NCI-H1694 treated with DMSO at 0.1 percent for 48 hours (cell line): ENCODE results near the gene TMEM204.

Source experiments
- DNase-seq: peaks from one replicate; lab custom pipeline; 2025; lab: John Stamatoyannopoulos, UW

The TMEM204 gene

DNA sequence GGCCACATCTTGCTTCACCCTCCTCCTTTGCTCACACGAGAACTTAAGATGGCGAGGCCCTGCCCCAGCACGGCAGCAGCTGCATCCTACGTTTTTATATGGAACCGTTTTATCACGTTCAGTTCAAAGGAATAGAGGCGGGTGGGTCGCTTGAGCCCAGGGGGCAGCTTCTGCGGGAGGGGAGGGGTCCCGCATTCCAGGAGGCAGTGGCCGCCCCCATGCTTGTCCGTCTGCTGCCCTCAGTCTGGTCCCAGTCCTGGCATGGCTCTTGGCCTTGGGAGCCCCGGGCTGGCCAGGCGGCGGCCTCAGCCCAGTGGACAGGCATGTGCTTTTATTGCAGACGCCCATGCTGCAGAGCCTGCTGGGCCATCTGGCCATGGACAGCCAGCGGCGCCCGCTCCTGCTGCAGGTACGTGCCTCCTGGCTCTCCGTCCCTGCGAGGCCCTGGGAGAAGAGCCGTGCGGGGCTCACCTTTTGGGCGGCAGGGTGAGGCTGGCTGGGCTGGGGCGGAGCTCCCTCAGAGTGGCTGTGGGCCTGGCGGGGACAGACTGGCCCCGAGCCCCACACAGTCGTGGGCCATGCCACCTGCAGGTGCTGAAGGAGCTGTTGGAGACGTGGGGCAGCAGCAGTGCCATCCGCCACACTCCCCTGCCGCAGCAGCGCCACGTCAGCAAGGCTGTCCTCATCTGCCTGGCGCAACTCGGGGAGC lies 33.6 kb upstream of the TMEM204 start:
- no peak for DNase-seq

DNA sequence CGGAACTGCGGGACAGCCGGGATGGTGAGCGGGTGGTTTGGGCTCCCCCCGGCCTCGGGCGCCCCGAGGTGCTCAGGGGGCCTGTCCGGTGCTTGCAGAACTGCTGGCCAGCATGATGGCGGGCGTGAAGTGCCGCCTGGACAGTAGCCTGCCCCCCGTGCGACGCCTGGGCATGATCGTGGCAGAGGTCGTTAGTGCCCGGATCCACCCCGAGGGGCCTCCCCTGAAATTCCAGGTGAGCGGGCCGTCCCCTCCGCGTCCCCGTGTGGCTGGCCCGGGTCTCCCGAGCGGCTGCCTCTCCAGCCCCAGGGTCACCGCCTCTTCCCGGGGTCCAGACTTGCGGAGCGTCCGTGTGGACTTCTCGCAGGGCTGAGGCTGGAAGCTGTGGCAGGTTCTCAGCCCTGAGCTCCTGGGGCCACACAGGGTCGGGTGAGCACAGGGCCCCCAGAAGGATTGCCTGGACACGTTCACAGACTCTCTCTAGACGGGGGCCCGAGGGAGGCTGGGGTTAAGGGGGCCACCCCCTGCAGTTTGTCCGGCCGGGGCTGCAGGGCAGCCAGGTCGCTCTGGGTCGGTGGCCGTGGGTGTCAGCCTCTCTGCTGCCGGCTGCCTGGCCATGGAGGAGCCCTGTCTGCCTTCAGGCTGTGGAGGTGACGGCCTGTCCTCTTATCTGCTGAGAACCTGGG lies 32.9 kb upstream of the TMEM204 start:
- no peak for DNase-seq

DNA sequence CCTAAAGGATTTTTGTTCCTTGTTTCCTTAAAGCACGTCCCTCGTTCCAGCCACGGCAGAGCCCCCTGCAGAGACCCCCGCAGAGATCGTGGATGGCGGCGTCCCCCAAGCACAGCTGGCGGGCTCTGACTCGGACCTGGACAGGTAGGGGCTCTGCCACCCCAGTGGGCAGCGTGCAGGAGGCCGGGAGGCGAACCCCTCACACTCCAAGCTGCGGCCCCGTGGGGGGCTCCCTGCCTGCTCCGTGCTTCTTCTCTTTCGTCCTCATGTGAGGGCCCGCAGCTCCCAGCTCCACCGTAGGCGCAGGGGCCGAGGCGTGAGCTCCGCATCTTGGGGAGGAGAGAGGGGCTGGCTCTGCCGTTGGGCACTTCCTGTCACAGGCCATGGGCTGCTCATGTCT lies 31.8 kb upstream of the TMEM204 start:
- DNase-seq: no peak

DNA sequence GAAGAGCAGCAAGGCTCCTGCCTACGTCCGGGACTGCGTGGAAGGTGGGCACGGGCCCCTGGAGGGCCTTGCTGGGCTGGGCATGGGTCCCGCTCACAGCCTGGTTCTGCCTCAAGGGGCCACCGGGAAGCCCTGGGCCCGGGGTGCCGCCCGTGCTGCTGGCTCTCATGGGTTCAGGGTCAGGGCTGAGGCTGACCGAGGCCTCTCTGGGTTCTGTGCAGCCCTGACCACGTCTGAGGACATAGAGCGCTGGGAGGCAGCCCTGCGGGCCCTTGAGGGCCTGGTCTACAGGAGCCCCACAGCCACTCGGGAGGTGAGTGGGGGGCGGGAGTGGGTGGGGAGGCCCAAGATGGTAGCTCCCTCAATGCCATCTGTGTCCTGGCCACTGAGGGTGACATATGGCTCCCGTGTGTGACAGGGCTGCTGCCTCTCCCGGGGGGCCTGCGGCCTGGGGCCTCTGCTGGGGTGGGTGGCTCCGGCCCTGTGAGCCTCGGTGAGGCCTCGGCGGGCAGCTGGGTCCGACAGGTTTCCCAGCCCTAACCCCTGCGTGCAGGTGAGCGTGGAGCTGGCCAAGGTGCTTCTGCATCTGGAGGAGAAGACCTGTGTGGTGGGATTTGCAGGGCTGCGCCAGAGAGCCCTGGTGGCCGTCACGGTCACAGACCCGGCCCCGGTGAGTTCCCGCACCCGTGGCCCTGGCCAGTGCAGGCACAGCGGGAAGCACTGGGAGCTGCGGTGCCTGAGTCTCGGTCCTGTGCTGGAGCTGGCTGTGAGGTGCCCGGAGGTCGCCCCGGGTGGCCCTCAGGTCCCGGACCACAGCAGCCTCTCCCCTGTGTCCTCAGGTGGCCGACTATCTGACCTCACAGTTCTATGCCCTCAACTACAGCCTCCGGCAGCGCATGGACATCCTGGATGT lies 31.1 kb upstream of the TMEM204 start:
- DNase-seq: no peak

DNA sequence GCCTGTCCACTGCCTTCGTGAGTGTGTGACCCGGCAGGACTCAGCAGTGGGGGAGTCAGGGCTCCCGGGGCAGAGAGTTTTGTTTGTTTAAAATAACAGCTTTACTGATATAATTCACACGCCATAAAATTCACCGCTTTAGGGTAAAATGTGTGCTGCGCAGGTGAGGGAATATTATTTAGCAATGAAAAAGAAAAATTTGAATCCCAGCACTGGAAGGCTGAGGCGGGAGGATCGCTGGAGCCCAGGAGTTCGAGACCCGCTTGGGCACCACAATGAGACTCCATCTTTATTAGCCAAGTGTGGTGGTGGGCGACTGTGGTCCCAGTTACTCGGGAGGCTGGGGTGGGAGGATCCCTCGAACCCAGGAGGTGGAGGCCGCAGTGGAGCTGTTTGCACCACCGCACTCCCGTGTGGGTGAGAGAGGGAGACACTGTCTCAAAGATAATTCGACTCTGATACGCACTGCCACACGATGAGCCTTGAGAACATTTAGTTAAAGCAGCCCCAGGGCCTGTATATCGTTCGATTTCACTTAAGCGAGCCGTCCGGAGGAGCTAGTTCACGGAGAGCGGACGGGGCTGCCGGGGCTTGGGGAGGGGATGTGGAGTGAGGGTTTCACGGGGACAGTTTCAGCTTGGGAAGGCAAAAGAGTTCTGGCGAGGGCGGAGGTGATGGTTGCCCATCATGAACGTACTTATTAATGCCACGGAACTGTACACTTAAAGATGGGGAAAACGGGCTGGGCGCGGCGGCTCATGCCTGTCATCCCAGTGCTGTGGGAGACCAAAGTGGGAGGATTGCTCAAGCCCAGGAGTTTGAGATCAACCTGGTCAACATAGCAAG lies 30.1 kb upstream of the TMEM204 start:
- no peak for DNase-seq

DNA sequence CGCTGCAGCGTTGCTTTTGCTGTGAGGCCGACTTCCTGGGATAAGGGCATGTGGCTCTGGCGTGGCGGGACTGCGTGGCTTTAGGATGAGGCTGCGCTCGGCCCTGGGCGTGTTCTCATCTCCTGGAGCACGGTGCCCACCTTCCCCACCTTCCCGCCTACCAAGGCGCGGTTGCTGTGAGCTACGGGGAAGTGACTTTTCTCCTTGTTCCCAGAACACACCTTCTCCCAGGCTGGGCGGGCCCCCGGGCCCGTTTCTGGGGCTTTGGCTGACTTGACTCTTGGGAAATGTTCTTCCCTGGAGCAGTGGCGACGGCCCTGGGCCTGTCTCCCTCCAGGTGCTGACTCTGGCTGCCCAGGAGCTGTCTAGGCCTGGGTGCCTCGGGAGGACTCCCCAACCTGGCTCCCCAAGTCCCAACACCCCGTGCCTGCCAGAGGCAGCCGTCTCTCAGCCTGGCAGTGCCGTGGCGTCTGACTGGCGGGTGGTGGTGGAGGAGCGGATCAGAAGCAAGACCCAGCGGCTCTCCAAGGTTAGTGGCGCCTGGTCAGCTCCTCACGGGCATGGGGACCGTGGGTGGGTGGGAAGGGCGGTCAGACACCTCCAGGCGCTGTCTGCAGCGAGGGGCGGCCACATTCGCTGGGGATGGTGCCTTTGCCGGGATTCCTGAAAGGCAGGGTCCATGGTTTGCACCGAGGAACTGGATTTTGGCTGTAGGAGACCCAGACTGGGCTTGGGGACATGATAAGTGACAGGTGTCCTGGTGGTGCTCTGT lies 28.2 kb upstream of the TMEM204 start:
- DNase-seq: no peak

DNA sequence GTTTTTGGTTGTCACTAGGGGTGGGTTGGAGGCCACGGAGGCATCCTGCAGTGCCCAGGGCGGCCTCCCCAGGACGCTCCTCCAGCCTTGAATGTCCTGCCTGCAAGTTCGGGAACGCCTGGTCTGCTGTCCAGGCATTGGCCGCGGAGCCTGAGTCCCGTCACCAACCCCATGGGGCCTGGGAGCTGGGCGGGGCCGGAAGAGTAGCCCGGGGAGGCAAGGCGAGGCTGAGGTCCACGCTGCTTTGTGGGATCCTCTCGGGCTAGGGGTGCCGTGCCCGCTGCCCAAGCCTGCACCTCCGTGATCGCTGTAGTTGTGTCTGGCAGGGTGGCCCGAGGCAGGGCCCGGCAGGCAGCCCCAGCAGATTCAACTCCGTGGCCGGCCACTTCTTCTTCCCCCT lies 27.6 kb upstream of the TMEM204 start:
- no peak for DNase-seq

DNA sequence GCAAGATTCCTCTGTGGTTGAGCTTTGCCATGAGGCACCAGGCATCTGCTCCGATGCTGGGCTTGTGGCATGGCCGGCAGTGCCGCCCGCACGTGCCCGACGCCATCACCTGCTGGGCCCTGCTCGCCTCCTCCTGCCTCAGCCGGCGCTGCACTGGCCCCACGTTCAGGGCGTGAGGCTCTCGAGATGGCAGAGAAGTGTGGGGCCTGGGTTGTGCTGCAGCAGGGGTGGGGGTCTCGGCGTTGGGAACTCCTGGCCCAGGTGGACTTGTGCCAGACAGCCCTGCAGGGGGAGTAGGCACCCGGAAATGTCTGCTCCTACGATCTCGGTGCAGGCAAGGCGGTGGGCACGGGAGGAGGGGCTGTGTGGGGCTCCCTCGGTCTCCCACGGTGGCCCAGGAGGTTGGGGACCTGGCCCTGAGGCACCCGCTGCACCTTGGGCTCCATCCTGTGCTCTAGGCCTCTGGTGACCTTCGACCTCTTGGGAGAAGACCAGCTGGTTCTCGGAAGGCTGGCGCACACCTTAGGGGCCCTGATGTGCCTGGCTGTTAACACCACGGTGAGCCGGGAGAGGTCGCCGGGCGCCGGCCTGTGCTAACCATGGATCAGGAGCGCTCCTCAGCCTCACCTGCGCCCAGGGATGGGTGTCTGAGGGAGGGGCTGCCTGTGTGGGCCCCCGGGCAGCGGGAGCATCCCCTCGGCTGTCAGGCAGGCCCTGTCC lies 26.8 kb upstream of the TMEM204 start:
- no peak for DNase-seq

DNA sequence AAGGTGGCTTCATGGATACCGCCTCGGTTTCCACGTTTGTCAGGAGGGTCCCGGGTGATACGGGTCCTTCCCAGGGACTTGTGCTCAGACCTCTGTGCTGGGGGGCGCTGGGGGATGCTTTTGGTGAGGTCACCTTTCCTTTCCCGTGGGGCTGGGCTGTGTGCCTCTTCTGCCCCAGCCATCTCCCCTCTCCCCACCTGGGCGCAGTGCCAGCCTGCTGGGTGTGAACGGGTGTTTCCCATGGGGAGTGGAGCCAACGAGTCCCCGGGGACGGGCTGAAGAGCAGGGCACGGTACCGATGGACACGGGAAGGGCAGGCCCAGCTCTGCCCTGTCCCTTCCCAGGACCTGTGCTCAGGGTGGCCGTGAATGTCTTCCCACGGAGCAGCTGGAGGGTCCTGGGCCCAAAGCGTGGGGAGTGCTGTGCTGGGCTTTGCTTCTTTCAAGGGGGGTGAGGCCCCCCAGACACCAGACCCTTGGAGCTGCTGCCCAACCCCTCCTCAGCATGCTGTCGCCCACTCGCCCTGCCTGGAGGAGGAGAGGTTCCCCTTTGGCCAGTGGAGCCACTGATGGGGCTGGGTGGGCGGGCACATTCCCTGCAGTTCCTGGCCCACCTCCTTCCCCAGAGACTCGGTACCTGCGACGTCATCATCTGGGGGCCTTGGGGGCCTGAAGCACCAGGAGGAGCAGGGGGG lies 24.8 kb upstream of the TMEM204 start:
- DNase-seq: no peak

DNA sequence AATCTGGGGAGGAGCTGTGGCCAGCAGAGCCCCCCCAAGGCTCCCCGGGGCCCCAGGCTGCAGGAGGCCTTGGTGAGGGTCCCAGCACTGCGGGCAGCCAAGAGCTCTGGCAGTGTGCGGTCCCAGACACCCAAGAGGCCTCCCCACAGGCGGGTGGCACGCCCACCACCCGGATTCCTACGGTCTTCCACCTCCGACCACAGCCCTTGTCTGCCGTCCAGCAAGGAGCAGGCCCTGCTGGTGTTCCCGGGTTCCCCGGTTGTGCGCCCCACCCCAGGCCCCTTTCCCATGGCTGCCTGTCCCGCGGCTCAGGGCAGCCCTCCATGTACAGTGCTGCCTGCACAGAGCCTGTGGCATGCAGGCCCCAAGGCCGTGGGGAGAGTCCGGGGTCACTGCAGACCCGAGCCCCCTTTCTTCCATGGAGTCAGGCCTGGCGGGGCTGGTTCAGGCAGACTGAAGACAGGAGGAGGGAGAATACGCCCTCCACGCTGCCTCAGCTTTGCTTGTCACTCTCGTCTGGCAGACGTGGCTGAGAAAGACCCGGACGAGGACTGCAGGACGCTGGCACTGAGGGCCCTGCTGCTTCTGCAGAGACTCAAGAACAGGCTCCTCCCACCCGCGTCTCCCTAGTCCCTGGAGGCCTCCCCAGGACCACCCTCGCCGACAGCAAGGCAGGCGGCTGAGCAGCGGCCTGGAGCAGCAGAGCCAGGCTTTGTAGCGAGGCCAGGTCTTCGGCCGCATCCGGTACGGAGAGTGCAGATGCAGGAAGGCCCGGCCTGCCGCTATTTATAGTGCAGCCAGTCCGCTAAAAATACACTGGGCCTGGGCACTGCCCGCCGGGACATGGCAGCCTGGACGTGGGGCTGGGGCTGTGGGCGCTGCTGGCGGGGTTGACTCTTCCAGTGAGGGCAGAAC lies 23.9 kb upstream of the TMEM204 start:
- DNase-seq: no peak

DNA sequence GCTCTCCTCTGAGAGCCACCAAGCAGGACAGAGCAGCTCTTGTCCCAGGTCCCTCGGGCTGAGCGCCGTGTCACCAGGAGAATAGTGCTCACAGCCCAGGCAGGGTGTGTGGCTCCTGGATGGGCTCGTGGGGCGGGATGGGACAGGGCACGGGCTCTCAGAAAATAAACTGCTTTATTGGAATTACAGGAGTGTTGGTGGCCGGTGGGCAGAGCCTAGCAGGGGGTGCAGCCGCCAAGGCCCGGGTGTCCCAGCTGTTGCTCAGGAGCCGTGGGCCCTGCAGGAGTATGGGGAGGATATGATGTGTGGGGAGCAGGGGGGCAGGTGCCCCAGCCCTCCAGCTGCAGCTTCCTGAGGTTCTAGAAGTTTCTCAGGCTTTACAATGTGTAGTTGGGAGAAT lies 23.2 kb upstream of the TMEM204 start:
- no peak for DNase-seq

DNA sequence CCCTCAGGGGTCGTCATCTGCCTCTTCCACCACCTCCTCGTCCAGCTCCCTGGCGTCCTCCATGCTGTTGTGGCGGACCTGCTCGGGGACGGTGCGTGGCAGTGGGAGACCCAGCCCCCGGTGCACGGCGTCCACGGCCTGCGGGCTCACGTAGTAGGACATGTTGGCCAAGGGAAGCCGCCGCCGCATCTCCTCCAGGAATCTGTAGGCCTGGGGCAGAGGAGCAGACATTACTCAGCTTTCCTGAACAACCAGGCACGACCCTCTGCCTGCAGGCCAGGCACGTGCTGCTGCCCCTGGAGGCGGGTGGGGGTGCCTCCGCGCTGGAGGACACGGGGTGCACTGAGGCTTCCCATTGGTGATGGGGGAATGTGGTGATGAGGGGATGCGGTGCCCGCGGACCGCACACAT lies 22.5 kb upstream of the TMEM204 start:
- no peak for DNase-seq

DNA sequence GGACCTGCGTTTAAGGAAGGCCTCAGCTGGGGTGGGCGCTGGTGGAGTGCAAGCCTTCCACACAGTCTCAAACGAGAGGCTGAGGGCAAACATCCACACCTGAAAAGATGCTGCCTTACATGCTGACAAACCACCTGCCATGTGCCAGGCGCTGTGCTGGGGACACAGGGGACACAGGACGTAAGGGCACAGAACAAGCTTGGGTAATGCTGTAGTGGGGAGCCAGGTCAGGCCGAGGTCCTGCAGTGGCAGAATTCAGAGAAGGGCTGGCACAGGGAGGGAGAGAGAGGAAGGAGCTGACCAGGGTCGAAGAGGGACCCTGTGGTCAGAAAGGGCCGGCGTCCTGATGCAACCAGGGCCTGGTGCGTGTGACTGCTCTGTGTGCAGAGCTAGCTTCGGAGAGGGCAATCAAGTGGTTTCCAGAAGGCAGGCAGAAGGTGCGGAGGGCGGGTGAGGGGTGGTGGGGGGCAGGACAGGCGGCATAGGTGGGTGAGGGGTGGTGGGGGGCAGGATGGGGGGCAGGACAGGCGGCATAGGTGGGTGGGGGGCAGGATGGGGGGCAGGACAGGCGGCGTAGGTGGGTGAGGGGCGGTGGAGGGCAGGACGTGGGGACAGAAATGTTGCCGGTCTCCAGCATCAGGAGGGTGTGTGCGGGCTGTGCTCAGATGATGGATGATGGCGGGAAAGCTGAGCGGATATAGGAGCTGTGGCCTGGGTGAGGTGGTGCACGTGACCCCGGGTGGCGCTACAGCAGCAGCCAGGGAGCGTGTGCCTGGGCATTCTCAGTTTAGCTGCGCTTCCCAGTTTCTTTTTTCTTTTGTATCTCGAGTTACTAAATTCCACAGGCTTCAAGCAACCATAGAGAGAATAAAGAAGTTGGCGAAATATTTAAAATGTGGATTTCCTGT lies 21.6 kb upstream of the TMEM204 start:
- no peak for DNase-seq

DNA sequence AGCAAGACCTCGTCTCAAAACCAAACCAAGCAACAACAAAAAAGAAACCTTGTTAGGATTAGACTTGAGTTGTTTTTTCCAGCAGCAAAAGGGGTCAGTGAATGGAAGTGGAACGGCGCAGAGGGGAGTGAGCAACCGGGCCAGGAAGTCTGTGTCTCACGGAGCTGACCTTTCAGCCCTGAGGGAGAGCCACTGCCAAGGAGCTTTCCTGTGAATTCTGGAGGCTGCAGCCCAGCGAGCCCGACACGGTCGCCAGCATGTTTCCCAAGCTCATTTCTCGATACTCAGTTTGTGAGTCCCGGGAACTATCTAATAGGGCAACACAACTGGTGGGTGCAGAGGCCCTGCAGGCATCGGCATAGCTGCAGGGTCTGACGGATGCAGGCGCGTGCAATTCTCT lies 20.7 kb upstream of the TMEM204 start:
- DNase-seq: no peak

DNA sequence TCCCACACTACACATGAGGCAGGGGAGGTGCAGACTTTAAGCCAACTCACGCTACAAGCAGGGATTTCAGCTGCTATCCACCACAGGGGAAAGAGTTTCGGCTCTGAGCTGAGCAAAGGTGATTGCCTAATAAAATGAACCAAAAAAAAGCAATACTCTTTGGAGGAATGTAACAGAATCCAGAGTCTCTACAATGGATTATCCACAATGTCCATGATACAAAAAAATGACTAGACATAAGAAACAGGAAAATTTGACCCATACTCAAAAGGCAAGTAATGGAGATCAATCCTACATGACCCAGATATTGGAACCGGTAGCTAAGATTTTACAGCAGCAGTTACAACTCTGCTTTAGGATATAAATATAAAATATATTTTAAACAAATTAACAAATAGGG lies 19.0 kb upstream of the TMEM204 start:
- DNase-seq: no peak

DNA sequence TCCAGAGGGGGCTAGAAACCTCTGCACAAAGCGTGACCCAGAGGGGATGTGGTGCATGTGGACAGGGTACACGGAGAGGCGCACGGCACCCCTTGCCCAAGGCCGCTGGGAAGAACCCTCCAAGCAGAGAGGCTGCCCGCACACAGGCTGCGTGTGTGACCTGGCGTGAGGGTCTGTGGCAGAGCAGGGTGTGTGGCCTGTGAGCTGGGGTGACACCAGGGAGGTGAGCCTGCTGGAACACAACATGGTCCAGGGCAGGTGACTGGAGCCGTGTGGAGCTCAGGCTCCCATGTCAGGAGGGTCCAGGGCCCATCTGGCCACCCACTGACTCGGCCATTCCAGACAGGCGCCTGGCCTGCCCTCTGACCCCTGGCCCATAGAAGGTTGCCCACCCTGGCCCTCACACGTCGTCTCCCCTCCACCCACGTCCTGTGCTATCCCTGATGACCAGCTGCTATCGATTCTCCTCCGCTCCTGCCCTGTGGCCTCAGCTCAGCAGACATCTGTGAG lies 14.8 kb upstream of the TMEM204 start:
- DNase-seq: no peak

DNA sequence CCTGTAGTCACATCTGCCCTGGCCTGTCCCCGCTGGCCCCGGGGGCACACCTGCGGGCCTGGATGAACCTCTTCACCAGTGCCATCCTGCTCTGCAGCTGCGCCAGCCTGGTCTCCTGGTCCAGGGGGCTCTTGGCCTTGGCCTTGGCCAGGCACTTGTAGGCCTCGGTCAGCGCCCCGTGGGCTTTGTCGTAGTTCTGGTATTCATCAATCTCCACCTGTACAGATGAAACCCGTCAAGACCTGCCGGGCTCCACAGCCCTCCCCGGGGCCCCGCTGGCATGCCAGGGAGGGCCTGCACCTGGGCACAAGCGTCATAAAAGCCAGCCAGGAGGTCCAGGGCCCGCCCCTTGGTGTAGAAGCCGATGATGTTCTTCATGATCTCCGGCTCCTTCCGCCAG lies 13.6 kb upstream of the TMEM204 start:
- no peak for DNase-seq

DNA sequence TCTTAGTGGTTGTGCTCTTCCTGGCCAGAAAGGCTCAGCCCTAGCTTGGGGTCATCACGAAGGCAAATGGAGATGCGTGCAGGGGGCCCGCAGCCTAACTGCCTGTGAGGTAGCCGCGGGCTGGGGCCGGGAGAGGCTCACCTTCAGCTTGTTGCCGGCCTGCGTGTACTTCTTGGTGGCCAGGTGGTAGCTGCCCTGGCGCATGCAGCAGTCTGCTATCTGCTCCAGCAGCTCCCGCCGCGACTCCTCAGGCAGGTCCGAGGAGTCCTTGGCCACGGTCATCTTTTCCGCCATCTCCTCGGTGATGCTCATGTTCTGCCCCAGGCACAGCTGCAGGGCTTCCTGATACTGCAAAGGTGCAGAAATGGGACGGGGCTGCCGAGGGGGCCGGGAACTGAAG lies 13.0 kb upstream of the TMEM204 start:
- DNase-seq: no peak
